GM18507 (cell line): ENCODE measurements around the gene RNF180.
"Not testable (repeated sequence)": the region's sequence is repeated elsewhere in the genome, so short reads cannot be mapped to it uniquely, and the experiment has no call there.

Experiments used
- DNase-seq: peaks from one replicate; pipeline ENCODE4 v3.0.0; 2011; ENCODE audit warnings: low read depth; ENCODE audit not compliant: insufficient read length; ENCODE audit errors: extremely low spot score
- FAIRE-seq: peaks from 2 replicates; lab custom pipeline; 2011; peaks lifted over from hg19 to GRCh38; lab: Jason Lieb, UNC

The RNF180 gene

DNA sequence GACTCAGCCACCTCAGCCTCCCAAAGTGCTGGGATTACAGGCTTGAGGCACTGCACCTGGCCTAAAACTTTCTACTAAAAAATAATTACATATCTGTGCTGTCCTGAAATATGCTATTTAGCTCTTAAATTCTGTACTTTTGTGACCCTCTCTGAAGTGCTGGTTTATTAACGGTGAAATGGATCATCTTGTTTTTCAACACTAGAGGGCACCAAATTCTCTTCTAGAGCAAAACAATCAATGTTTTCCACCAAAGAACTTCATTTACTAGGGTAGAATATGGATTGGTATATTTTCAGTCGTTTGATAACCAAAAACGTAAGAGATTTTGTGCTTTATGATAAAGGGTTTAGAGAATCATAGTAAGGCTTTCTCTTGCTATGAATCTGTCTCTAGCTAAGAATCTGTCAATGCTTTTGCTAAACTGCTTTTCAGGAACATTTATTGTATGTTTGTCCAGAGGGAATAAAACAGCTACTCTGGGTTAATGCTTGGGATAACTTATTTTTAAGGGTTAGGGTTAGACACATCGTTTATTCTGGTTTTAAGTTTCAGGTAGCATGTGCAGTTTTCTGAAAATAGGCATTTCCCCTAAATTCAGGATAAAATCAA, 63.6 kb downstream of the RNF180 start:
- FAIRE-seq = peak; percentile 79

DNA sequence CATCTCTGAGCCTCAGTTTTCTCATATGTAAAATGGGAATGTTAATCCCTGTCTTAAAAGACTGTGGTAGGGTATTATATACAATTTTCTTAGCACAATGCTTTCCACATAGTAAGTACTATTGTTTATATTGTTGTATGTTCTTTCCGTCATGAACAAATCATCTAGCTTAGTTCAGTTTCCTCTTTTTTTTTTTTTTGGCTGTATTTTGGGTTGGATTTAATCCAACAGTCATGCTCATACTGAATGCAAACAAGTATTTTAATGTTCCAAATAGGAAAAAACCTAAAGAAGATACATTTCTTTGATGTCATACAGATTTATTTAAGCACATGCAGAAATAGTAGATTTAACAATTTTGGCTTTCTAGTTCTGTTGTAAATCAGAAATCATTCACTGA, 95.1 kb downstream of the RNF180 start:
- DNase-seq (no peak), FAIRE-seq (no peak)

More for the DNA sequence above, 63.6 kb downstream of the RNF180 start:
- peak; percentile 23 for DNase-seq

DNA sequence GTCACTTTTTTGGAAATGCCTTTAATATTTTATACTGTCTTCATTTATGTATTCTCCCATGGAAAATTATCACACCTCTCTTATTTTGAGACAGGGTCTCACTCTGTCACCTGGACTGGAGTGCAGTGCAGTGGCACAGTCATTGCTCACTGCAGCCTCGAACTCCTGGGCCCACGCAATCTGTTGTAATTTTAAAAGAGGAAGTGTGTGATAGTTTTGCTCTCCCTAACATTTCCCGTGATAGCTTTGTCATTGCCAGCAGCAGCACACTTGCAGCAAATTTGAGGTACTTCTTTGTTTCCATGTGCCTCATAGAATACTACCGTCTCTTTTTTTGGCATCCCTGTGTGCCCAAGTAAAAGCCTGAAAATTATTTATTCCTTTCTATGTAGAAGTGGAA, 103.5 kb downstream of the RNF180 start:
- FAIRE-seq = no peak
- no peak for DNase-seq

DNA sequence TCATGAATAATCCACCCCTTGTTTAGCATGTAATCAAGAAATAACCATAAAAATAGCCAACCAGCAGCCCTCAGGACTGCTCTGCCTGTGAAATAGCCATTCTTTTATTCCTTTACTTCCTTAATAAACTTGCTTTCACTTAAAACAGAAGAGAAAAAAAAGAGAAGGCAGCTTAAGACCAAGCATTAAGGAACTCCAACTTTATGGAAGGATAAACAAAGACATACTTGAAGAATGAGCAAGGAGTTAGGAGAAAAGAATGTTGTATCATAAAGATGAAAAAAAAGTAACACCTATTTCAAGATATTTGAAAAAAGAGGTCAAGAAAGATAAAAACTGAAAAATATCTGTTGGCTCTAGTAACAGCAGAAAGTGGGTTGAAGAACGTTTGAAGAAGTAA, 107.6 kb downstream of the RNF180 start:
- FAIRE-seq (no peak), DNase-seq (no peak)

DNA sequence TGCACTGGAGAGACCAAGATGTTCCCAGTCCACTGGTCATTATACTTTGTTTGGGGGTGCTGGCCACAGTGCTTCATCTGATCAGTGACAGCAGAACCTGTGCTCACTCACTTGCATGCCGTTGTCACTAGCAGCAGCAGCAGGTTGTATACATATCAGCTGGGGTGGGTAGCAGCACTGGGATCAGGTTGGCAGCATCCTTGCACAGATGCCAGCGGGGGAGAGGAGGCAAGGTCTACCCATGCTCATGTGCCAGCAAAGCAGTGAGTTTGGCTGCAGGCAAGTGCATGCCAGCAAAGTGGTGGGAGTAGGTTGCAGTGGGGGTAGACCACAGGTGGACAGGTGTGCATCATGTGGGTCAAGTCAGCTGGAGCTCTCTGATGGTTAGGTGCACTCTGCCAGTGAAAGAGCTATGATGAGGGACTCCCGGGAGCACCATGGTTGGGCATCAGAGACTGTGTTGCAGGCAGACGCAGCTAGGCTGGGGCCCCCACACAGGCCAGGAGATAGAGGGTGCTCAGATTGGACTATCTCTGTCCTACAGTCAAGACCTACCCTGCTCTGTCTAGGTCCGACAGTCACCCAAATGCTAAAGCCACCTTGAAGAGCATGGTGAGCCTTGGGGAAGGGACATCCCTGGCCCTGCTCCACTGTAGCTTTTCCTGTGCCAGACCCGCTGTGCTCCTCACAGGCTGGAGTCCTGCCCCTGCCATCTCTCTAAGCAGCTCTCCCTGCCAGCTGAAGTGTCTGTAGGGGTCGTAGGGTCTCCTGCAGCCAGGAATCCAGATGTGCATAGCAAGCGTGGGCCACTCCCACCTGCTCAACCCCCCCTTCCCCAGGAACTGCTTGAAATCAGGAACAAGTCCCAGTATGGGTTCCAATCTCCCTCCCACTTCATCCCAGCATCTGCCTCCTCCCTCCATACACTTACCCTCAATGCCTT, 119.8 kb downstream of the RNF180 start:
- no peak for FAIRE-seq
- no peak for DNase-seq

DNA sequence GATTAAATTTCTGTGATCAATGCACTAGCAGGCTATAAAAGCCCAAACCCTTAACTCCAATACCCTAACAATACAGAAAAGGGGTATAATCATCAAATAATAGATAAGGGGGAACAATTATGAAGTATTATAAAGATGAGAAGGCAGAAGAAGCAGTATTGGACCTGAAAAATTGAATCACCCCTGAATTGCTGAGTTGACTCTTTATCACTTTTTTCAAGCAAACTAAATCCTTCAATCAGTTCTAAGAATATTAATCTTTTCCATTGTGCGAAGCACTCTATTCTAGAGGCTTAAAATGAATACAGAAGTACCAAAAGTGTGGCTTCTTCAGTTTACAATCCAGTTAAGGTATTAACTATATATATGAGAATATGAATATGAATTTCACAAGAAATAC, 120.7 kb downstream of the RNF180 start:
- no peak for FAIRE-seq
- DNase-seq = no peak

DNA sequence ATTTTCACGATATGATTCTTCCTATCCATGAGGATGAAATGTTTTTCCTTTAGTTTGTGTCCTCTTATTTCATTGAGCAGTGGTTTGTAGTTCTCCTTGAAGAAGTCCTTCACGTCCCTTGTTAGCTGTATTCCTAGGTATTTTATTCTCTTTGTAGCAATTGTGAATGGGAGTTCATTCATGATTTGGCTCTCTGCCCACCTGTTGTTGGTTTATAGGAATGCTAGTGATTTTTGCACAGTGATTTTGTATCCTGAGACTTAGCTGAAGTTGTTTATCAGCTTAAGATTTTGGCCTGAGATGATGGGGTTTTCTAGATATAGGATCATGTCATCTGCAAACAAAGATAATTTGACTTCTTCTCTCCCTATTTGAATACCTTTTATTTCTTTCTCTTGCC, 122.9 kb downstream of the RNF180 start:
- not testable (repeated sequence) for DNase-seq, FAIRE-seq

DNA sequence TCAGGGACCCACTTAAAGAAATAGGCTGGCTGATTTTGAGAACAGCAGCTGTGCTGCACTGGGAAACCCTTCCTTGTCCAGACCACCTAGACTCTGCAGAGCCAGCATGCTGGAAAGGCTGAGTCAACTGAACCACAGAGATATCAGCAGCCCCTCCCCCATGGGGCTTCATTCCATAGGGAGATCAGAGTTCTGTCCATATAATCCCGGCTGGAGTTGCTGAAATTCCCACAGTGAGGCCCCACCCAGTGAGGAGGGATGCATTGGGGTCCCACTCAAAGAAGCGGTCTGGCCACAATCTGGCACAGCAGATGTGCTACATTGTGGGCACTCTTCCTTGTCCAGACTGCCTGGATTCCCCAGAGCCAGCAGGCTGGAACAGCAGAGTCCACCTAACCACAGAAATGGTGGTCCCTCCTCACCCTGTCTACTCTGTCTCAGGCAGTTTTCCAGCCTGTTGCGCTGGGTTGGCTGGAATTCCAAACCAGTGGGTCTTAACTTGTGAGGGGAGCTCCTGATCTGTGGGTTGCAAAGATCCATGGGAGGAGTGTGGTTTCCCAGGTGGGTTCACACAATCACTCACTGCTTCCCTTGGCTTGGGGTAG, 127.1 kb downstream of the RNF180 start:
- FAIRE-seq = no peak
- no peak for DNase-seq

DNA sequence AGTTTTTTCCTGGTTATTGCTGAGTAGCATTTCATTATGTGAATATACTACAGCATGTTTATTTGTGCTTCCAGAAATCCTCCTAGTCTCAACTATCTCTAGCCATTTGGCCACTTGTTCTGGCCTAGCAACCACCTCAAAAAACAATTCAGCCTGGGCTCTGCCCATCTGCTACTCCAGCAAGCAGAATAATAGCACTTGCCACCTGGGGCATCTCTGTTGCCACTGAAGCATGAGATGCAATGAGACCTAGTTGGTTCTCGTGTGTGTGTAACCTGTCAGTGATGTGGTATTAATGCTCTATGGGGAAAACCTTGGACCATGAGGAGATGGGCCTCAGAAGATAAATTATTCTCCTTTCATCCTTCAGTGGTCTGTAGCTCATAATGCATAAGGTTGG, 129.5 kb downstream of the RNF180 start:
- DNase-seq = no peak

DNA sequence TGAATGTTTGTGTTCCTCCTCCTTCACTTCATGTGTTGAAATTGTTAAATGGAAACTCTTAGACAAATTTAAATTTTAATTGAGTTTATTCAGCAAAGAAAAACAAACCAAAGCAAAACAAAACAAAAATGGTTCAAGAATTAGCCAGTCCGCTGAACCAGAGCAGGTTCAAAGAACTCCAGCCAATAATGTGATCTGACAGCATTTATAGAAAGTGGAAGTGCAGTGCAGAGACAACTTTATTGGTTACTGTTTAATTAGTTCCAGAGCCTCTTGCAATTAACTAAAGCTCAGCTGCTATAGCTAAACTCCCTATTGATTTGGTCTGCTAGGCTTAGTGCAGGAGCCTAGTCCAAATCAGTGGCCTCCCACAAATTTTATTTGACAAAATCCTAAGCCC, 132.9 kb downstream of the RNF180 start:
- FAIRE-seq (no peak), DNase-seq (no peak)

More for the DNA sequence above, 129.5 kb downstream of the RNF180 start:
- FAIRE-seq = no peak

DNA sequence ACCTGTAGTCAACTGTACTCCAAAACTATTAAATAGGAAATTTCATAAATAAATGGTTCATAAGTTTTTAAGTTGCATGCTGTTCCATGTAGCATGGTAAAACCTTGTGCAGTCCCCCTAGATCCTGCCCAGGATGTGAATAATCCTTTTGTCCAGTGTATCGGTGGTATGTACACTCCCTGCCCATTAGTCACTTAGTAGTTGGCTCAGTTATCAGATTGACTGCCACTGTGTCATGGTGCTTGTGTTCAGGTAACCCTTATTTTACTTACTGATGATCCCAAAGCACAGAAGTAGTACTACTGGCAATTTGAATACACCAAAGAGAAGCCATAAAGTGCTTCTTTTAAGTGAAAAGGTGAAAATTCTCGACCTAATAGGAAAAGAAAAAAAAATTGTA, 134.2 kb downstream of the RNF180 start:
- FAIRE-seq (no peak), DNase-seq (no peak)

DNA sequence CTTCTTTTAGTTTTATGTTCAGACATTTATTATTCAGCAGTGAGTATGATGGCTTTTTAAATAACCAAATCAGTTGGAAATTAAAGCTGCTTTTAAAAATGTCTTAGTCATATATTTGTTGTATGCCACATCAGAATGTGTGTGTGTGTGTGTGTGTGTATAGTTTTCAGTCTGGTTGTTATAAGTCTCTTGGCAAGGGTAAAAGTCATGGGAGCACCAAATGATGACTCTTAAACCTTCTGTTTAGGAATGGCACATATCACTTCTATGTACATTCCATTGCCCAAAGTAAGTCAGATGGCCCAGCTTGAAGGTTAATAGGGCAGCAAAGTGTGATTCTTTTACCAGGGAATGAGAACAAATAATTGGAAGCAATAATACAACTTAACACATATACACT, 135.9 kb downstream of the RNF180 start:
- FAIRE-seq = no peak
- no peak for DNase-seq

DNA sequence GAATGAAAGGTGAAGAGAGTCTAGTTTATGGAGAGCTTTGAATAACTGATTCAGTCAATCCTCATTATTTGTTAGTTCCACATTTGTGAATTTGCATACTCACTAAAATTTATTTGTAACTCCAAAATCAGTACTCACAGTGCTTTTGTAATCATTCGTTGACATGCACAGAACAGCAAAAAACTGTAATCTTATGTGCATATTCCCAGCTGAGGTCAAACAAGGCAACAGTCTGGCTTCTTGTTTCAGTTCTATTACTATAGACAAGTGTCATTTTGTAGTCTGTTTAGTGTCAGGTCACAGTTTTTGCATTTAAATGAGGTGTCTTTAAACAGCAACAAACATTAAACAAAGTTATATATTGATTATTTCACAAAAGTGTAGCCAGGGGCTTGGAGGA, 142.5 kb downstream of the RNF180 start:
- FAIRE-seq (no peak), DNase-seq (no peak)

DNA sequence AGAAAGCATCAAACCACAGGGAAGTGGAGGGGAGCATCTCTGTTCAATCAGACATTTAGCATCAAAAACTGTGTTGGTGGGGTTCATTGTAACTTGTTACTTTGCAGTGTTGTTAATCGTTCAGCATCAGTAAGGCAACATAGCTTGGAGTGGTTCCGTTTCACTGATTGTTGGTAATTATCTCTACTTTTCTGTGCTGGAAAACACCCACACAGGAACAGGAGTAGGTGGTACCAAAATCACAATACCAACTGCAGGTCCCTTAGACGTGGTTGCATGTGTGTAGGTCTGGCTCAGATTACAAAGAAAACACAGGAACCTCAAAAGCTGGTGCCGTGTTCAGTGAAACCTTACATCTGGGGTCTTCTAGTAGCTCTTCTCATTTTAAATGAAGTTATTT, 146.8 kb downstream of the RNF180 start:
- DNase-seq (no peak), FAIRE-seq (no peak)

DNA sequence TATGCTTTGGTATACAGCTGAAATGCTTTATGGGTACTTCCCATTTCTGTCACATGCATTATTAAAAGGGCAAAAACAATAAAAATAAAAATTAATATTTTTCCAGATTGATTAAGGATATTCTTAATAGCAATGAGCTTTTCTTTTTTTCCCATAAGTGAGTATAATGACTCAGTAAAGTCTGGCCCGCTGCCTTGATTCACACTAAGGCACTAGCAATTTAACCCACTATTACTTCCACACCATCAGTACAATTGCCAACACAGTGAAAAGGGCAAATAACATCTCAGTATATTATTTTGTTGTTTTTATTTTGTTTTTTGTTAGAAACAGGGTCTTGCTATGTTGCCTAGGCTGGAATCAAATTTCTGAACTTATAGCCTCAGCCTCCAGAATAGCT, 150.1 kb downstream of the RNF180 start:
- FAIRE-seq = no peak
- no peak for DNase-seq

DNA sequence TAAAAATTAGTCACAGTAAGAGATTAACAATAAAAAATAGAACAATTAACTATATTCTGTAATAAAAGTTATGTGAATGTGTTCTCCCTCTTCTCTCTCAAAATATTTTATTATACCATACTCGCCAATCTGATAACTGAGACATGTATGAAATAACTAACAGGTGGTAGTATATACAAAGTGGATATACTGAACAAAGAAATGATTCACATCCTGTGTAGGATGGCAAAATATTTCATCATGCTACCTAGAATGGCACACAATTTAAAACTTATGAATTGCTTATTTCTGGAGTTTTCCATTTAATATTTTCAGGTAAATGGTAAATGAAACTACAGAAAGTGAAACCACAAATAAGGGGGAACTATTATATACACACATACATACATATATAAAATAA, 152.5 kb downstream of the RNF180 start:
- DNase-seq (no peak), FAIRE-seq (no peak)

DNA sequence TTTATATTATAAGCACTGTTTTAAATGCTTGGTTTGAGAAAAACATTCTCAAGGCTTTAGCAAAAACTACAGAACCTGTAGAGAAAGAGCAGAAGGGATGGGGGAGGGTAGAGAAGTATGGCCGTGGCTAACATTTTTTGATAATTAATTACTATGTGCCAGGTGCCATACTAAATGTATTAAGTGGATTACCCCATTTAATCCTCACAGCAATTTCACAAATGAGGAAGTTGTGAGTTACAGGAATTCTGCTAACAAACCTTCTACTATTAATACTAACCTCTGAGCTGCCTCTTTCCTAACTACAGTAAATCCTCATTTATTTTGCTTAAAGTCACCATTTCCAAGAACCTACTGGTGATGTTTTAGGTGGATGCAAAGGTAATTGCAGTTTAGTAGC, 157.9 kb downstream of the RNF180 start:
- DNase-seq (no peak), FAIRE-seq (no peak)

DNA sequence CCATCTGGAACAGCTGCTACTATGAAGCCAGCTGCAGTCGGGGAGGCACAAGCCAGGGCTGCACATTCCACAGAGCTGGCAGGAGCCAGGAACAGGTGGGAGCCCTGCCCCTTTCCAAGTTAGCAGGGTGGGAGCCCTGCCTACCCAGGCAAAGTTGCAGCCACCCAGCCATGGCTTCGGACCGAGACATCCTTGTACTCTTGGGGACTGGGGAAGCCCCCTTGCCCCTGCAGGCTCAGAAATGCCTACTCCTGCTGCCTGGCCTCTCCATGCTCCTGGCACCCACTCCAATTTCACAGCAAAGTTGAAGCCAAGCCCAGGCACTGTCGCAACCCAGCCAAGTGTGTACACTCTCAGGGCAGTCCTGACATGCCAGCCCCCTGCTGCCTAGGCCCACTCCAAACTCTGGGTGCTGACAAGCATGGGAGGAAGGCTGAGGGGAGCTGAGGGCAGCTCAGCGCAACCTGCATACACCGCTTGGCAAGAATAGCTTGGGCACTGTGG, 165.1 kb downstream of the RNF180 start:
- DNase-seq = no peak
- no peak for FAIRE-seq

DNA sequence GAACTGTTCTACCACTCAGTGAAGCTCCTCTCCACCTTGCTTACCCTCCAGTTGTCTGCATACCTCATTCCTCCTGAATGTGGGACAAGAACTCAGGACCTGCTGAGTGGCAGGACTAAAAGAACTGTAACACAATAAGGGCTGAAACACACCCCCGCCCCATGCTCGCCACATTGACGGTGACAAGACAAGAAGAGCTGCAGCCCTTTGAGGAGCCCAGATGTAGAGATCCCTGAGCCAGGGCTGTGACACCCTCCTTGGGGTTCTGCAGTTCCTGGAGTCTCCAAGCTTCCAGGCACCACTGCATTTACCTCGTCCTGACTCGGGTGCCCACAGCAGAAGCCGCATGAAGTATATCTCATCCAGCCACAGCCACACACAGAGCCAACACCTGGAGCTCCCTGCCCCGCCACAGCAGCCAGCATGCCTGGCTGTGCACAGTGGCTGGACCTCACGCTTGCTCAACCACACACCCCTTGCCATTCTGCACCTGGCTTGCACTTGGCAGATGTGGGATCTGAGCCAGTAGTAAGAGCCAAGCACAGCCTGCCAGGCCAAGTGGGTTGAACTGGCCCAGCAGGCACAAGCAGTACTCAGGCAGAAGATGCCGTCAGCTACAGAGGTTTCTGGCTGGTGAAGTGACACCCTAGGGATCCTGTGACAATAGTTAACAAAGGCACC, 166.1 kb downstream of the RNF180 start:
- FAIRE-seq (no peak), DNase-seq (no peak)

DNA sequence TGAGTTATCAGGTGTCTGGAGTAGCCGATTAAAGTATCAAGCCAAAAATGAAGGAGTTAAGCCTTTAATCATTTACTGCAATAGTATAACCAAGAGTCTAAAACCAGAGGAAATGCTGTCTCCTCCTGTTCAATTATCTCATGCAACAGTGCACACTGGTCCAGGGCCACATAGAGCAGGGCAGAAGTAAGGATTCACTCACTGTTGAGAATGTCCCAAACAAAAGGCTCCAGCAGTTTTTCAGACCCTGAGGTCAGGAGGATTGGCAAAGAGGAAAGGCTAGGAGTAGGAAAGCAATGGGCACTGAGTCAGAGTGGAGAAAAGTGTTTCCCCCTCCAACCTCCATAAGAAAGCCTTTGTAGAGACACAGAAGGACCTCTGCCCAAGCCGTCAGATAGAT, 168.2 kb downstream of the RNF180 start:
- DNase-seq (no peak), FAIRE-seq (no peak)
